ENCODE data around the gene GPR179. TPM values are rescaled to one million over a fixed set of nuclear protein-coding genes. Genes with fewer than 3 reads are reported as not detected.
"Not testable (repeated sequence)": the region's sequence is repeated elsewhere in the genome, so short reads cannot be mapped to it uniquely, and the experiment has no call there.

The GPR179 gene
- total and polyA plus RNA-seq, 7 donors: 0.07 to 2.5 (median 0.70) TPM

DNA sequence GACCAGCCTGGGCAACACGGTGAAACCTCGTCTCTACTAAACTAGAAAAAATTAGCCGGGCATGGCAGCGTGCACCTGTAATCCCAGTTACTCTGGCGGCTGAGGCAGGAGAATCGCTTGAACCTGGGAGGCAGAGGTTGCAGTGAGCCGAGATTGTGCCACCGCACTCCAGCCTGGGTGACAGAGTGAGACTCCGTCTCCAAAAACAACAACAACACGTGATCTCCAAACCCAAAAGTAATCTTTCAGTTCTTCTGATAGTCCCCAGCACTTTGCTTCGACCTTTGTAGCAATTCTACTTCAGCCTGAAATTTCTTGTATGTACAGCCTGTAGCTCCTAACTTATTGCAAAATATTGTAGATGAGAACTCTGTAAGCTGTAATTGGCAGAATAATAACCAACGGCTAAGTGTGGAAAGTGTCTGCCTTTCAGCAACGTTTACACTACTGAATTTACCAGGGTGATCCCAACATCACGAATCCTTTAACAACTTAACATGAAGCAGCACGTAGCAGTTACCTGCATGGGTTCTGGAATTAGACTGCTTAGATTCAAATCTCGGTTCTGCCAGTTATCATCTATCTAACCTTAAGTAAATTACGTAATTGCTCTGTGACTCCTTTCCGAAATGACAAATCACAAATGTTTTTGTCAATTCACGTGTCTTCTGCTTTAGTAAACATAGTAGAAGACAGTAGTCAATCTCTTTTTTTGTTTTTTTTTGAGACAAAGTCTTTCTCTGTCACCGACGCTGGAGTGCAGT, 48.0 kb downstream of the GPR179 start:
- Histone ChIP-seq H3K36me3 (ENCODE audit: insufficient read depth in 1 of 2, low read depth in 1 of 2) (peaks cover 0 to 13% of the 10 kb centered on the region in 2 donors), H3K4me3 (peak overlapping the region; percentile 71), H3K27ac (peak overlapping the region; percentile 75)
- not testable (repeated sequence) for H3K4me1 ChIP-seq; ATAC-seq; H3K27me3 ChIP-seq (ENCODE audit: insufficient read depth in 3 of 3, low read length in 2 of 3); H3K9me3 ChIP-seq; DNase-seq
- 59 to 70% (median 66%) methylated on average over 19 to 21 of the region's 21 CpGs for WGBS, 3 donors
- intact Hi-C loops (cut with DNase I): loop anchor here in 1 of 2 donors (10.0 kb wide), 1 partner anchor 59 kb away; the partner anchor contains the start of gene SOCS7

DNA sequence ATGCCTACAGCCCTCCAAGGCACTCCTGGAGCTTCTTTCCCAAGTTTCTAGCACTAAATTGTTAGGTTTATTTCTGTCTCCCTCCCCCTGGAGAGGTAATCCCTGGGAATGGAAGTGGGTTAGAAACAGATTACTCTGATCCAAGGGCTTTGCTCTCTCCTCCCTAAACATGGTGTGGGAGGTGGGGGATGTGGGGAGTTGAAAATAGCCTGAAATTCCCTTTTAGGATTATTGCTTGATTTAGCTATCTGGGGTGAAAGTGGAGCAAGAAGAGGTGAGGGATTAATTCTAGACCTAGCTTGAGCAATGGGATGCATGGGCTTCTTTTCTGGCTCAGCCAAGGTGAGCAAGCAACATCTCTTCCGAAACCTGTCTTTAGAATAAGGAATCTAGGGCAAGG, 54.0 kb downstream of the GPR179 start:
- 81 to 100% (median 82%) methylated on average over 1 of the region's 1 CpG for WGBS, 3 donors
- ATAC-seq: not testable (repeated sequence)

DNA sequence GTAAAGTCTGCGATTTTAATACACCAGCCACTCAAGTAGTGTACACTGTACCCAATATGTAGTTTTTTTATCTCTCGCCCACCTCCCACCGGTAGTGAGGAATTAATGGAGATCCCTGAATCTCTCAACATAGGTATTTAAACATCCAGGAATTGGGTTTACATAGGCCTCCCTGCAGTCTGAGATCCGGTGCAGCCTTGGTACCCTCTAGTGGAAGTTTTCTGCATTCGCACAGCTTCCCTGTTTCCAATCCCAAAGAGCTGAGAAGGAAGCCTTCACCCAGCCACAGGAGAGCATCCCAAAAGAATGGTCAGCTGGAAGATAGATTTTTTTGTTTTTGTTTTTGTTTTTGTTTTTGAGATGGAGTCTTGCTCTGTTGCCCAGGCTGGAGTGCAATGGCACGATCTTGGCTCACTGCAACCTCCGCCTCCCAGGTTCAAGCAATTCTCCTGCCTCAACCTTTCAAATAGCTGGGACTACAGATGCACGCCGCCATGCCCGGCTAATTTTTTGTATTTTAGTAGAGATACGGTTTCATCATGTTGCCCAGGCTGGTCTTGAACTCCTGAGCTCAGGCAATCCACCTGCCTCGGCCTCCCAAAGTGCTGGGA, 55.4 kb downstream of the GPR179 start:
- H3K27me3 ChIP-seq (ENCODE audit: insufficient read depth in 3 of 3, low read length in 2 of 3); H3K36me3 ChIP-seq (ENCODE audit: insufficient read depth in 1 of 2, low read depth in 1 of 2); intact Hi-C loops (cut with DNase I); H3K9me3 ChIP-seq; H3K27ac ChIP-seq; H3K4me3 ChIP-seq; DNase-seq; H3K4me1 ChIP-seq: not testable (repeated sequence)
- TF ChIP-seq, protein P1, sequence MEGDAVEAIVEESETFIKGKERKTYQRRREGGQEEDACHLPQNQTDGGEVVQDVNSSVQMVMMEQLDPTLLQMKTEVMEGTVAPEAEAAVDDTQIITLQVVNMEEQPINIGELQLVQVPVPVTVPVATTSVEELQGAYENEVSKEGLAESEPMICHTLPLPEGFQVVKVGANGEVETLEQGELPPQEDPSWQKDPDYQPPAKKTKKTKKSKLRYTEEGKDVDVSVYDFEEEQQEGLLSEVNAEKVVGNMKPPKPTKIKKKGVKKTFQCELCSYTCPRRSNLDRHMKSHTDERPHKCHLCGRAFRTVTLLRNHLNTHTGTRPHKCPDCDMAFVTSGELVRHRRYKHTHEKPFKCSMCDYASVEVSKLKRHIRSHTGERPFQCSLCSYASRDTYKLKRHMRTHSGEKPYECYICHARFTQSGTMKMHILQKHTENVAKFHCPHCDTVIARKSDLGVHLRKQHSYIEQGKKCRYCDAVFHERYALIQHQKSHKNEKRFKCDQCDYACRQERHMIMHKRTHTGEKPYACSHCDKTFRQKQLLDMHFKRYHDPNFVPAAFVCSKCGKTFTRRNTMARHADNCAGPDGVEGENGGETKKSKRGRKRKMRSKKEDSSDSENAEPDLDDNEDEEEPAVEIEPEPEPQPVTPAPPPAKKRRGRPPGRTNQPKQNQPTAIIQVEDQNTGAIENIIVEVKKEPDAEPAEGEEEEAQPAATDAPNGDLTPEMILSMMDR (IDR thresholded peaks at IDR 0.05): peak; percentile 32
- WGBS, 3 donors: 56 to 64% (median 62%) methylated on average over 8 to 12 of the region's 12 CpGs
- ATAC-seq: peak in 3 of 4 donors; percentile 46 to 71 (median 50)

More for the DNA sequence above, 54.0 kb downstream of the GPR179 start:
- not testable (repeated sequence) for H3K4me3 ChIP-seq; DNase-seq; H3K4me1 ChIP-seq; H3K9me3 ChIP-seq; H3K27ac ChIP-seq; H3K36me3 ChIP-seq (ENCODE audit: insufficient read depth in 1 of 2, low read depth in 1 of 2); H3K27me3 ChIP-seq (ENCODE audit: insufficient read depth in 3 of 3, low read length in 2 of 3)
- intact Hi-C loops (cut with DNase I): loop anchor here in 1 of 2 donors (10.0 kb wide), 1 partner anchor 65 kb away; the partner anchor contains the start of gene SOCS7

DNA sequence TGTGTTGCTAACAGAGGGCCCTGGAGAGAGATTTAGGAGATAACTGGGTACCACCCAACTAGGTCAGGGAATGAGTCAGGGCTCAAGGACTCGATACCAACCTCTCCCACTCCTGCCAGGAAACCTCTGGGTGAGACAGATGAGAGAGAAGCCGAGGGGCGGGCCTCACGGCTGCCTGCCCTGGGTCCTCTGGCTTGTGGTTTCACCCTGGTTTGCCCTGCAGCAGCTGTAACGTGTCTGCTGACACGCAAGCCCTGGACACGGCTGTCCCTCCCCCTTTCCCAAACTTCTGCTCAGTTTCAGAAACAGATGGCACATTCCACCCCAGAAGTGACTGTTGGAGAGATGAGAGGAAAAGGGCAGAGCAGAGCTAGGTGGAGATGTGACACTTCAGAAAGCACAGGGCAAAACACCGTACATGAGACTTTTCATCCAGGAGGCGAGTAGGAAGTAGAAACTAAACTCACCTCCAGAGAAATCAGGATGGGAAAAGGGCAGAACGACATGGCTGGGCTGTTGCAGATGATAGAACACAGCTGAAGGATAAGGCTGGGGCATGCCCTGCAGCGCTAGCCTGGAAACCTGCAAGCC, 57.2 kb downstream of the GPR179 start:
- H3K36me3 ChIP-seq (ENCODE audit: insufficient read depth in 1 of 2, low read depth in 1 of 2); H3K4me1 ChIP-seq; intact Hi-C loops (cut with DNase I); H3K9me3 ChIP-seq; H3K27me3 ChIP-seq (ENCODE audit: insufficient read depth in 3 of 3, low read length in 2 of 3); H3K4me3 ChIP-seq: not testable (repeated sequence)
- DNase-seq: peak in 1 of 2 donors; percentile 32
- peak overlapping the region; percentile 61 for H3K27ac ChIP-seq
- ATAC-seq: peak; percentile 99 to 100 (median 99)
- WGBS, 3 donors: 16 to 25% (median 20%) methylated on average over 8 of the region's 11 CpGs

DNA sequence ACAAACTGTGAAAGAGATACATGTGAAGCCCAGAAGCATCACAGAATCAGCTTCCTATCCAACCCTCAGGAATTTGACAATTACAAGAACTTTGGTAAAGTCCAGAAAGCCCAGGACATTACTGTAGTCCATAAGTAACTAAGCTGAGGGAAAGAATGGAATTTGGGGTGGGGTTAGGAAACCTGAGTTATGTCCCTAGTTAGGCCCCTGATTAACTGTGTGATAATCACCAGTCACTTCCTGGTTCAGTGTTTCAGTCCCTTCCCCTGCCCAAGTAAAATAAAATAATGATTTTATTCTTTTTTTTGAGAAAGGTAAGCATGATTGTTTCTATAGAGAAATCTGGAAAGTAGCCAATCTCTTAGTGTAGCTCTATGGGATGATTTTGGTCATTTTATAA, 57.8 kb downstream of the GPR179 start:
- not testable (repeated sequence) for ATAC-seq, H3K4me3 ChIP-seq

More for the DNA sequence above, 57.8 kb downstream of the GPR179 start:
- H3K27ac ChIP-seq; H3K36me3 ChIP-seq (ENCODE audit: insufficient read depth in 1 of 2, low read depth in 1 of 2); intact Hi-C loops (cut with DNase I); H3K27me3 ChIP-seq (ENCODE audit: insufficient read depth in 3 of 3, low read length in 2 of 3); DNase-seq; H3K4me1 ChIP-seq; H3K9me3 ChIP-seq: not testable (repeated sequence)

Other genes starting within 250 kb of the GPR179 start
- gene TBC1D3E, start 216.0 kb downstream of the GPR179 start, total RNA-seq: not detected
- not detected for gene TBC1D3E, start 216.0 kb downstream of the GPR179 start, polyA plus RNA-seq
- gene TBC1D3, start 151.4 kb downstream of the GPR179 start, total RNA-seq: not detected
- not detected for gene TBC1D3, start 151.4 kb downstream of the GPR179 start, polyA plus RNA-seq
- gene MRPL45, start 46.8 kb downstream of the GPR179 start, total RNA-seq: 10 to 100 TPM; 36.0 to 55.5 (median 46.7) TPM
- 100 to 1,000 TPM in 1 of 3 donors, 10 to 100 TPM in 2; 49.2 to 132 (median 67.7) TPM for gene MRPL45, start 46.8 kb downstream of the GPR179 start, polyA plus RNA-seq
- 10 to 100 TPM; 21.1 to 26.5 (median 24.5) TPM for gene SOCS7, start 7.9 kb upstream of the GPR179 start, total RNA-seq
- 10 to 100 TPM in 1 of 3 donors, 1 to 10 TPM in 2; 6.6 to 28.9 (median 7.2) TPM for gene SOCS7, start 7.9 kb upstream of the GPR179 start, polyA plus RNA-seq
- gene ARHGAP23, start 84.5 kb upstream of the GPR179 start, total RNA-seq: 10 to 100 TPM; 23.6 to 35.8 (median 23.7) TPM
- 10 to 100 TPM in 1 of 3 donors, 1 to 10 TPM in 2; 7.6 to 11.8 (median 9.6) TPM for gene ARHGAP23, start 84.5 kb upstream of the GPR179 start, polyA plus RNA-seq

All from psoas muscle (tissue), 8 donors.